Spleen (tissue), 11 donors: ENCODE measurements around the gene LPP. TPM values are rescaled to one million over a fixed set of nuclear protein-coding genes. Genes with fewer than 3 reads are reported as not detected.

Experiments used
- DNase-seq: peaks from one replicate; pipeline ENCODE4 v3.0.0-alpha.2; 2020
- H3K27ac ChIP-seq, 8 donors: fragments of 200-600 bp; sonication (generic) in 7 of 8; 1 replicate in 4 of 8; 2 replicates in 4 of 8; pipeline versions ENCODE4 v1.5.0 to v1.8.0; 2016 to 2021; ENCODE audit warnings: inconsistent platforms in 4 of 8, mild to moderate bottlenecking in 4 of 8, moderate library complexity in 1 of 8
- H3K27me3 ChIP-seq, 7 donors: fragments of 200-600 bp; sonication (generic) in 6 of 7; replicated peaks in 1 of 7; 1 replicate in 4 of 7; 2 replicates in 3 of 7; pipeline versions ENCODE4 v1.5.0 to v1.8.0; 2016 to 2021; ENCODE audit warnings: inconsistent platforms in 3 of 7, mild to moderate bottlenecking in 1 of 7
- H3K36me3 ChIP-seq, 6 donors: fragments of 200-600 bp; sonication (generic) in 5 of 6; 1 replicate in 4 of 6; 2 replicates in 2 of 6; pipeline versions ENCODE4 v1.5.0 to v1.8.0; 2016 to 2021; ENCODE audit warnings: inconsistent platforms in 2 of 6
- H3K4me1 ChIP-seq, 6 donors: fragments of 200-600 bp; sonication (generic) in 5 of 6; 1 replicate in 3 of 6; 2 replicates in 3 of 6; pipeline versions ENCODE4 v1.5.0 to v1.8.0; 2016 to 2021; ENCODE audit warnings: inconsistent platforms in 3 of 6
- H3K4me3 ChIP-seq, 8 donors: fragments of 200-600 bp; sonication (generic) in 7 of 8; 1 replicate in 4 of 8; 2 replicates in 4 of 8; pipeline versions ENCODE4 v1.5.0 to v1.8.0; 2016 to 2021; ENCODE audit warnings: inconsistent platforms in 4 of 8, mild to moderate bottlenecking in 4 of 8, moderate library complexity in 2 of 8
- H3K9me3 ChIP-seq, 8 donors: fragments of 200-600 bp; sonication (generic) in 7 of 8; 1 replicate in 4 of 8; 2 replicates in 4 of 8; pipeline versions ENCODE4 v1.5.0 to v1.8.0; 2016 to 2021; ENCODE audit warnings: inconsistent platforms in 4 of 8
- CTCF ChIP-seq, 11 experiments: fragments of 200-600 bp in 7 of 11; fragments of 450-650 bp in 4 of 11; sonication (generic) in 4 of 11; IDR thresholded peaks in 8 of 11; conservative IDR thresholded peaks in 3 of 11; 1 replicate in 7 of 11; 2 replicates in 4 of 11; pipeline versions ENCODE4 v1.4.0 to v1.8.0; 2016 to 2021; ENCODE audit warnings: antibody characterized with exemption in 11 of 11, inconsistent platforms in 4 of 11, mild to moderate bottlenecking in 1 of 11
- POLR2A ChIP-seq, 3 donors: fragments of 450-650 bp; IDR thresholded peaks; one replicate each; pipeline ENCODE4 v1.5.1; 2017; ENCODE audit warnings: antibody characterized with exemption in 3 of 3, mild to moderate bottlenecking in 1 of 3
- POLR2AphosphoS5 ChIP-seq, 3 donors: sonication (generic); formaldehyde crosslinking; IDR thresholded peaks; one replicate each; pipeline ENCODE4 v1.5.1; 2017; ENCODE audit warnings: antibody characterized with exemption in 3 of 3
- WGBS, 5 donors: extraction: QIAGEN DNeasy Blood & Tissue Kit in 3 of 5; methylation state at CpG; one replicate each; pipeline versions ENCODE4 v1.1.5 to v1.1.7; 2013 to 2018; 5-methylcytosine and 5-hydroxymethylcytosine counted together
- intact Hi-C: fragments of 100-400 bp; cut with DNase I; formaldehyde crosslinking; loops from one replicate; pipeline ENCODE4 v1.15.0; 2023; ENCODE audit warnings: low total_unique reads
- polyA plus RNA-seq, 3 donors: library from polyadenylated mRNA; stranded (reverse); fragments of 200-250 nt; gene quantifications; one replicate each; pipeline ENCODE4 v1.2.1, GENCODE V29; 2013
- total RNA-seq, 7 donors: library from RNA; depleted of rRNA in 3 of 7; stranded (reverse); fragments of >200 nt in 3 of 7; fragmentation: NEBNext Ultra II Directional in 4 of 7; extraction: Animal tissue kit (Norgen Biotek cat#: 25700) in 4 of 7; gene quantifications; one replicate each; pipeline versions ENCODE4 v1.1.0 to v1.2.1, GENCODE V29; 2016 to 2021
- donor health status: healthy with polysubstance abuse.
- donor health status: DM: no; HTN: no; CAD: no; lungs with moderate emphysema.
- donor health status: DM: no; HTN: no; CAD: no.
- donor health status: Bipolar disorder and iron deficiency.
- donor health status: healthy.
- donor health status: DM: no; HTN: no; CAD: no.
- donor health status: DM: yes; HTN: yes; CAD: no.

Gene LPP
- total and polyA plus RNA-seq, 10 donors, result 2.4 to 270 (median 156) TPM

DNA sequence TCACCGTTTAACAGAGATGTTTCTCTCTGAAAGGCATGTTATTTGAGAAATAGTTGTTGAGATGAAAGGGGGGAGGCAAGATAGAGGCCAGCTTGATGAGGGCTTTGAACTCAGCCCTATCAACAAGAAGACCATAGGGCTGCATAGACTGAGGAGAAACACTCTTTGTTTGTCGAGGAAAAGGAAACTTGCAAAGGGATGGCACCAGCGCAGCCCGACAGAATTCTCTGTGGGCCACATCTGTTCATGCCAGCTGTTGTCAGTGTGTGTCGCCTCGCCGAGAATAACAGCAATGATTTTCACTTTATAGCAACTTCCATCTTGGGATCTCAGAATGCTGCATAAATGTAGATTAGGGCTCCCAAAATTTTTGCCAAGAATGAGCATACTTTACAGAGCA lies 539.5 kb downstream of the LPP start:
- Histone ChIP-seq H3K27ac (no peak overlapping the region), H3K9me3 (no peaks in the 10 kb centered on the region), H3K4me3 (no peak overlapping the region), H3K27me3 (no peaks in the 10 kb centered on the region), H3K36me3 (no peaks in the 10 kb centered on the region), H3K4me1 (peaks cover 0 to 29% (median 12%) of the 10 kb centered on the region in 6 donors)
- DNase-seq, result no peak
- 69 to 87% (median 79%) methylated on average over 7 of the region's 7 CpGs for WGBS, 5 donors
- TF ChIP-seq POLR2A (IDR thresholded peaks at IDR 0.05) (no peak), CTCF (IDR thresholded peaks at IDR 0.05 in 8 of 11, conservative IDR thresholded peaks at IDR 0.05 in 3 of 11) (no peak), POLR2AphosphoS5 (IDR thresholded peaks at IDR 0.05) (no peak)
- intact Hi-C loops, result no loop called here

GRCh38 chr3:188695241-188695640 lies 541.3 kb downstream of the LPP start:
- Histone ChIP-seq H3K36me3 (no peaks in the 10 kb centered on the region), H3K27me3 (no peaks in the 10 kb centered on the region), H3K4me1 (peaks cover 0 to 28% (median 9%) of the 10 kb centered on the region in 6 donors), H3K27ac (no peak overlapping the region), H3K4me3 (no peak overlapping the region), H3K9me3 (no peaks in the 10 kb centered on the region)
- intact Hi-C loops, result no loop called here
- DNase-seq, result no peak
- 87 to 93% (median 88%) methylated on average over 5 of the region's 5 CpGs for WGBS, 5 donors
- TF ChIP-seq POLR2AphosphoS5 (IDR thresholded peaks at IDR 0.05), result no peak
- no peak for TF ChIP-seq CTCF (IDR thresholded peaks at IDR 0.05 in 8 of 11, conservative IDR thresholded peaks at IDR 0.05 in 3 of 11)
- no peak for TF ChIP-seq POLR2A (IDR thresholded peaks at IDR 0.05)

DNA sequence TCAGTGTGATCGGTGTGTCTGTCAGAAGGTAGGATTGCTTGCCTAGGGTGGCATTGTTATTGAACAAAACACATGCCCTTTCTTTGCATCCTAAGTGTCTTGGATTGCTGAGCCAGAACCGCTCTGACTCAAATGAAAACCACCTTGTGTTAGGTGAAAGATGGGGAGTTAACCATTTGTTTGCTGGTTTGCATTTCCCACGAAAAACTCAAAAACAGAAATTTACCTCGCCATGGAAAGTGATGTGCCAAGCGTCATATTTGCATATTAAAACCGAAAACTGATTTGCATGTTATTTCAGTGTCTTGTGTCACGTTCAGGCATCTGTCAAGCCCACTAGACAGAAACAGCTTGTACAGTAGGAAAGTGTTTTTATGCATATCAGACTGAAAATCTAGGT lies 543.2 kb downstream of the LPP start:
- peaks cover 0 to 43% (median 18%) of the 10 kb centered on the region in 6 donors for H3K4me1 ChIP-seq

DNA sequence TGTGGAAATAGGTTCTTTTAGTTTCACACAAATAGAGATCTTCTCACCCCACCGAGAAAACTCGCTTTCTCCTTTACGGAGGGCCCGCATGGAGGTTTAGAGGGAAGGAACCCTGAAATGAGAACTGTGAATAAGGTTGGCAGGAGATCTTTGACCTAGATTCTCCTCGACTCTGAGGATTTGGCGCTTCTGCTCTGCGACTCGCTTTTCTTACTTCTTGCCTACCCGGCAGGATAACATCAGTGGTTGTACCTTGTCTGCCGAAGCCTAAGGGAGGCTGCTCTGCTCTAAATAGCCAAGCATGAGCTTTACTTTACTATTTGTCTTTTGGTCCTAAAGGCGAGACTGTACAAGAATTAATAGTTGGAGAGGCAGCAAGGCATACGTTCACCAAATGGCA lies 544.5 kb downstream of the LPP start:
- no peaks in the 10 kb centered on the region for H3K27me3 ChIP-seq
- 91 to 97% (median 94%) methylated on average over 12 of the region's 12 CpGs for WGBS, 5 donors
- peaks cover 0 to 52% (median 19%) of the 10 kb centered on the region in 6 donors for H3K4me1 ChIP-seq
- H3K9me3 ChIP-seq, result no peaks in the 10 kb centered on the region
- no peak overlapping the region for H3K27ac ChIP-seq
- TF ChIP-seq POLR2AphosphoS5 (IDR thresholded peaks at IDR 0.05) (no peak), POLR2A (IDR thresholded peaks at IDR 0.05) (no peak), CTCF (IDR thresholded peaks at IDR 0.05 in 8 of 11, conservative IDR thresholded peaks at IDR 0.05 in 3 of 11) (no peak)
- DNase-seq, result no peak
- intact Hi-C loops, result no loop called here
- no peak overlapping the region for H3K4me3 ChIP-seq
- no peaks in the 10 kb centered on the region for H3K36me3 ChIP-seq

More for the DNA sequence above, 543.2 kb downstream of the LPP start:
- Histone ChIP-seq H3K4me3 (no peak overlapping the region), H3K36me3 (no peaks in the 10 kb centered on the region), H3K9me3 (no peaks in the 10 kb centered on the region), H3K27ac (no peak overlapping the region), H3K27me3 (no peaks in the 10 kb centered on the region)
- no peak for DNase-seq
- 67 to 82% (median 70%) methylated on average over 7 of the region's 7 CpGs for WGBS, 5 donors
- TF ChIP-seq CTCF (IDR thresholded peaks at IDR 0.05 in 8 of 11, conservative IDR thresholded peaks at IDR 0.05 in 3 of 11) (no peak), POLR2AphosphoS5 (IDR thresholded peaks at IDR 0.05) (no peak), POLR2A (IDR thresholded peaks at IDR 0.05) (no peak)
- intact Hi-C loops, result no loop called here
